IMR-90 (cell line): ENCODE measurements around the gene MEGF10.
"Not testable (repeated sequence)": the region's sequence is repeated elsewhere in the genome, so short reads cannot be mapped to it uniquely, and the experiment has no call there.

ENCODE experiments used
- CTCF ChIP-seq: conservative IDR thresholded peaks from 2 replicates; pipeline ENCODE4 v1.5.1; 2012; ENCODE audit warnings: mild to moderate bottlenecking, low read depth, low read length, improper control_type of control experiment
- MAZ ChIP-seq: IDR thresholded peaks from 2 replicates; pipeline ENCODE4 v1.6.1; 2012; ENCODE audit warnings: low read depth, mild to moderate bottlenecking, low read length, improper control_type of control experiment, moderate library complexity, borderline replicate concordance
- POLR2A ChIP-seq: IDR thresholded peaks from 2 replicates; pipeline ENCODE4 v1.6.1; 2012; ENCODE audit warnings: mild to moderate bottlenecking, low read depth, low read length
- SMC3 ChIP-seq: fragments of 150-350 bp; IDR thresholded peaks from 2 replicates; pipeline ENCODE4 v1.6.1; 2016; ENCODE audit warnings: low read depth, mild to moderate bottlenecking, antibody characterized with exemption, low read length, moderate library complexity

GRCh38 chr5:127268342-127268741 is 22.3 kb upstream of the MEGF10 start:
- TF ChIP-seq CTCF, MAZ, SMC3, POLR2A: not testable (repeated sequence)
